Liver (tissue), 3 donors: ENCODE results near the gene YY2.

Experiments used
- GABPA ChIP-seq, 2 donors: IDR thresholded peaks in 1 of 2; conservative IDR thresholded peaks in 1 of 2; 2 replicates each; pipeline ENCODE4 v1.6.1; 2016; ENCODE audit warnings: antibody characterized with exemption in 2 of 2, mild to moderate bottlenecking in 1 of 2, moderate library complexity in 1 of 2
- TF ChIP-seq, protein P1 (sequence below): fragments of 150-350 bp; IDR thresholded peaks from 2 replicates; pipeline ENCODE4 v1.5.1; 2017; ENCODE audit warnings: improper control_type of control experiment, low read depth, low read length; ENCODE audit not compliant: missing input control
- TF ChIP-seq, protein P2 (sequence below): IDR thresholded peaks from 2 replicates; pipeline ENCODE4 v1.6.1; 2016; ENCODE audit warnings: antibody characterized with exemption
- TF ChIP-seq, protein P3 (sequence below): IDR thresholded peaks from 2 replicates; pipeline ENCODE4 v1.6.1; 2016; ENCODE audit warnings: antibody characterized with exemption
- donor health status: healthy.
- donor health status: healthy.

DNA sequence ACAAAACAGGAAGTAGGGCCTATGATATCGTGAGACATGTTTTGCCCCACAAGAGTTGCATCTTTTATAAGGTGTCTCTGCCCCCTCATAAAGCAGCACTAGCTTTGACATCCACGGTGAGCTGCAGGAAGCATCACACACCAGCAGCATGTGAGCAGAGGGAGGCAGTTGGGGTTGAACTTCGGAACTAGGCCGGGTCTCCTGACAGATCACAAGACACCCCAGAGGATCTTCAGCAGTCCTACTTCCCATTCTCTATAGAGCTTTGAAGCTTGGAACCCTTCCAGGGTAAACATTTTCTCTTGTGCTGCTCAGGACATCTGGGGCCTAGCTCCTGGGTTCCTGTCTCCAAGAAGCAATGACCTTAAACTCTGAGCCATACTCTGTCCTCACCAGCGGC lies 27.5 kb downstream of the YY2 start:
- TF ChIP-seq, protein P1, sequence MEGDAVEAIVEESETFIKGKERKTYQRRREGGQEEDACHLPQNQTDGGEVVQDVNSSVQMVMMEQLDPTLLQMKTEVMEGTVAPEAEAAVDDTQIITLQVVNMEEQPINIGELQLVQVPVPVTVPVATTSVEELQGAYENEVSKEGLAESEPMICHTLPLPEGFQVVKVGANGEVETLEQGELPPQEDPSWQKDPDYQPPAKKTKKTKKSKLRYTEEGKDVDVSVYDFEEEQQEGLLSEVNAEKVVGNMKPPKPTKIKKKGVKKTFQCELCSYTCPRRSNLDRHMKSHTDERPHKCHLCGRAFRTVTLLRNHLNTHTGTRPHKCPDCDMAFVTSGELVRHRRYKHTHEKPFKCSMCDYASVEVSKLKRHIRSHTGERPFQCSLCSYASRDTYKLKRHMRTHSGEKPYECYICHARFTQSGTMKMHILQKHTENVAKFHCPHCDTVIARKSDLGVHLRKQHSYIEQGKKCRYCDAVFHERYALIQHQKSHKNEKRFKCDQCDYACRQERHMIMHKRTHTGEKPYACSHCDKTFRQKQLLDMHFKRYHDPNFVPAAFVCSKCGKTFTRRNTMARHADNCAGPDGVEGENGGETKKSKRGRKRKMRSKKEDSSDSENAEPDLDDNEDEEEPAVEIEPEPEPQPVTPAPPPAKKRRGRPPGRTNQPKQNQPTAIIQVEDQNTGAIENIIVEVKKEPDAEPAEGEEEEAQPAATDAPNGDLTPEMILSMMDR = no peak
- no peak for TF ChIP-seq GABPA (IDR thresholded peaks at IDR 0.05 in 1 of 2, conservative IDR thresholded peaks at IDR 0.05 in 1 of 2)
- TF ChIP-seq, protein P2, sequence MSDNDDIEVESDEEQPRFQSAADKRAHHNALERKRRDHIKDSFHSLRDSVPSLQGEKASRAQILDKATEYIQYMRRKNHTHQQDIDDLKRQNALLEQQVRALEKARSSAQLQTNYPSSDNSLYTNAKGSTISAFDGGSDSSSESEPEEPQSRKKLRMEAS = no peak
- TF ChIP-seq, protein P3, sequence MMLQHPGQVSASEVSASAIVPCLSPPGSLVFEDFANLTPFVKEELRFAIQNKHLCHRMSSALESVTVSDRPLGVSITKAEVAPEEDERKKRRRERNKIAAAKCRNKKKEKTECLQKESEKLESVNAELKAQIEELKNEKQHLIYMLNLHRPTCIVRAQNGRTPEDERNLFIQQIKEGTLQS = no peak
